AG04449 (cell line): ENCODE measurements around the gene SESN2.

Experiments used
- CTCF ChIA-PET: fragments of 350-600 bp; formaldehyde crosslinking; extraction: SDS; loops from one replicate; lab custom pipeline; 2021; ENCODE audit warnings: antibody characterized with exemption; lab: Yijun Ruan, JAX
- POLR2A ChIA-PET: fragments of 400-600, 350-600 bp; formaldehyde crosslinking; extraction: SDS; loops from one replicate; lab custom pipeline; 2020; ENCODE audit warnings: antibody characterized with exemption, inconsistent platforms; lab: Yijun Ruan, JAX
- DNase-seq: peaks from one replicate; pipeline ENCODE4 v3.0.0-alpha.2; 2010; ENCODE audit warnings: low read depth, low spot score
- H3K4me3 ChIP-seq: 2 replicates; pipeline ENCODE4 v1.5.1; 2011; ENCODE audit warnings: low read depth, mild to moderate bottlenecking, control low read depth, low read length
- CTCF ChIP-seq: IDR thresholded peaks from one replicate; pipeline ENCODE4 v1.5.1; 2011; ENCODE audit warnings: mild to moderate bottlenecking, moderate library complexity, low read length, control low read depth, inconsistent platforms; ENCODE audit not compliant: insufficient read depth; ENCODE audit errors: missing control alignments

Gene SESN2

GRCh38 chr1:28240024-28240423 is 19.3 kb upstream of the SESN2 start:
- ChIA-PET POLR2A (no interaction called here), CTCF (interaction anchor here (0.9 kb wide), 1 partner anchor 120 kb away, joined by 3 read pairs; no protein-coding TSS in a partner anchor)
- no peak for TF ChIP-seq CTCF
- H3K4me3 ChIP-seq = no peak overlapping the region
- no peak for DNase-seq

- DNase-seq = no peak
- no peak for TF ChIP-seq CTCF
- H3K4me3 ChIP-seq = no peak overlapping the region
- ChIA-PET CTCF (interaction anchor here (1.2 kb wide), 1 partner anchor 151 kb away, joined by 4 read pairs; no protein-coding TSS in a partner anchor), POLR2A (no interaction called here)
Measured at GRCh38 chr1:28241638-28242241, 17.6 kb upstream of the SESN2 start.

GRCh38 chr1:28243685-28244311 is 15.5 kb upstream of the SESN2 start:
- POLR2A ChIA-PET = interaction anchor here (1.8 kb wide), 1 partner anchor 8 kb away, joined by 5 read pairs; the partner anchor contains the start of gene ATP5IF1
- no peak for DNase-seq
- no peak overlapping the region for H3K4me3 ChIP-seq
- no peak for TF ChIP-seq CTCF
- CTCF ChIA-PET = interaction anchor here (0.6 kb wide), 1 partner anchor 84 kb away, joined by 3 read pairs; no protein-coding TSS in a partner anchor

GRCh38 chr1:28244549-28245251 is 14.6 kb upstream of the SESN2 start:
- ChIA-PET POLR2A (interaction anchor here (1.8 kb wide), 1 partner anchor 9 kb away, joined by 5 read pairs; the partner anchor contains the start of gene ATP5IF1), CTCF (no interaction called here)
- no peak for TF ChIP-seq CTCF
- H3K4me3 ChIP-seq = no peak overlapping the region
- DNase-seq = no peak

- ChIA-PET POLR2A (interaction anchor here (0.6 to 4.1 kb wide), 5 partner anchors 9 to 335 kb away, joined by 3 to 32 read pairs (median 3); partner anchors contain the start of genes ATP5IF1 and SESN2), CTCF (interaction anchor here (1.9 to 6.0 kb wide), 3 partner anchors 9 to 15 kb away, joined by 7 to 148 read pairs (median 8); partner anchors contain the start of genes ATP5IF1 and SESN2)
- DNase-seq = no peak
- H3K4me3 ChIP-seq = peak overlapping the region; percentile 54
- TF ChIP-seq CTCF = no peak
Measured at GRCh38 chr1:28246427-28246832, 12.9 kb upstream of the SESN2 start.
